KMS-11 (cell line): Measurements from ENCODE around the gene CACNA1I.

Source experiments
- H2AFZ ChIP-seq: fragments of 200-600 bp; sonication (generic); 2 replicates; pipeline ENCODE4 v1.6.1; 2016; ENCODE audit warnings: antibody characterized with exemption, mixed run types, low read depth
- H3K27ac ChIP-seq: fragments of 200-600 bp; sonication (generic); 2 replicates; pipeline ENCODE4 v1.6.1; 2016; ENCODE audit warnings: mild to moderate bottlenecking, mixed run types
- H3K27me3 ChIP-seq: fragments of 200-600 bp; sonication (generic); 2 replicates; pipeline ENCODE4 v1.6.1; 2017; ENCODE audit warnings: mild to moderate bottlenecking, low read depth, mixed run types, moderate library complexity; ENCODE audit not compliant: insufficient read depth
- H3K36me3 ChIP-seq: fragments of 200-600 bp; sonication (generic); 2 replicates; pipeline ENCODE4 v1.6.1; 2017; ENCODE audit warnings: mild to moderate bottlenecking, mixed run types; ENCODE audit not compliant: insufficient read depth
- H3K4me1 ChIP-seq: fragments of 200-600 bp; sonication (generic); 2 replicates; pipeline ENCODE4 v1.6.1; 2016; ENCODE audit warnings: mild to moderate bottlenecking, low read depth, mixed run types; ENCODE audit not compliant: poor library complexity, severe bottlenecking
- H3K4me2 ChIP-seq: fragments of 200-600 bp; sonication (generic); 2 replicates; pipeline ENCODE4 v1.7.0; 2016; ENCODE audit warnings: mild to moderate bottlenecking, mixed run types
- H3K4me3 ChIP-seq: fragments of 200-600 bp; sonication (generic); IDR thresholded peaks from 2 replicates; pipeline ENCODE4 v1.6.1; 2017; ENCODE audit warnings: low read depth, low read length, mixed read lengths; ENCODE audit not compliant: insufficient read depth
- H3K79me2 ChIP-seq: fragments of 200-600 bp; sonication (generic); 2 replicates; pipeline ENCODE4 v1.6.1; 2016; ENCODE audit warnings: low read depth, mixed run types; ENCODE audit not compliant: insufficient read depth
- H3K9ac ChIP-seq: fragments of 200-600 bp; sonication (generic); 2 replicates; pipeline ENCODE4 v1.6.1; 2016; ENCODE audit warnings: mild to moderate bottlenecking, mixed run types
- H4K20me1 ChIP-seq: fragments of 200-600 bp; sonication (generic); 2 replicates; pipeline ENCODE4 v1.6.1; 2016; ENCODE audit warnings: mild to moderate bottlenecking, mixed run types; ENCODE audit not compliant: insufficient read depth
- TF ChIP-seq, protein P1 (sequence below): fragments of 200-600 bp; sonication (generic); conservative IDR thresholded peaks from 2 replicates; pipeline ENCODE4 v1.6.1; 2017; ENCODE audit warnings: low read depth, mild to moderate bottlenecking, antibody characterized with exemption, low read length, moderate library complexity, mixed read lengths

Gene CACNA1I

DNA sequence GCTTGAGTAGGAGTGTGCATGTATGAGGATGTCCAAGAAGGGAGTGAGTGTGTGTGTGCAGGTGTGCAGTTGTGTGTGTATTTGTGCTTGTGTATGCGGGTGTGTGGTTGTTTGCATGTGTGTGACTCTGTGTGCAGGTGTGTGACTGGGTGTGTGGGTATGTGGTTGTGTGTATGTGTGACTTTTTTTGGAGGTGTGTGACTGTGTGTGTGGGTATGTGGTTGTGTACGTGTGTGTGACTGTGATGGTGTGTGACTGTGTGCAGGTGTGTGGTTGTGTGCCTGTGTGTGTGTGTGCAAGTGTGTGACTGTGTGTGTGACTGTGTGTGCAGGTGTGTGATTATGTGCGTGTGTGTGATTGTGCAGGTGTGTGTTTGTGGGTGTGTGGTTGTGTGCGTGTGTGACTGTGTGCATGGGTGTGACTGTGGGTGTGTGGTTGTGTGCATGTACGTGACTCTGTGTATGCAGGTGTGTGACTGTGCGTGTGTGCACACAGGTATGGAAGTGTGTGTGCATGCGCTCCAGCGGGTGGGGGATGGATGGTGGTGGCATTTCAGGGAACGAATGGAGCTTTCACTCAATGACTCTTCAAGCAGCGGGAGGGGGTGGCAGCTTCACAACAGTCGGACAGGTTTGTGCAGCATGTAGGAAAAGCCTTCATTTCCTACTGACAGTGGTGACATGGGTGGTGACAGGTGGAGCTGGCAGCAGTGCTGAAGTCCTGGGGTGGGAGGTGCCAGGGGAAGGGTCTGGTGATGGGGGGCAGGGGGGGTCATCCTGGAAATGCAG is 47.6 kb downstream of the CACNA1I start:
- TF ChIP-seq, protein P1, sequence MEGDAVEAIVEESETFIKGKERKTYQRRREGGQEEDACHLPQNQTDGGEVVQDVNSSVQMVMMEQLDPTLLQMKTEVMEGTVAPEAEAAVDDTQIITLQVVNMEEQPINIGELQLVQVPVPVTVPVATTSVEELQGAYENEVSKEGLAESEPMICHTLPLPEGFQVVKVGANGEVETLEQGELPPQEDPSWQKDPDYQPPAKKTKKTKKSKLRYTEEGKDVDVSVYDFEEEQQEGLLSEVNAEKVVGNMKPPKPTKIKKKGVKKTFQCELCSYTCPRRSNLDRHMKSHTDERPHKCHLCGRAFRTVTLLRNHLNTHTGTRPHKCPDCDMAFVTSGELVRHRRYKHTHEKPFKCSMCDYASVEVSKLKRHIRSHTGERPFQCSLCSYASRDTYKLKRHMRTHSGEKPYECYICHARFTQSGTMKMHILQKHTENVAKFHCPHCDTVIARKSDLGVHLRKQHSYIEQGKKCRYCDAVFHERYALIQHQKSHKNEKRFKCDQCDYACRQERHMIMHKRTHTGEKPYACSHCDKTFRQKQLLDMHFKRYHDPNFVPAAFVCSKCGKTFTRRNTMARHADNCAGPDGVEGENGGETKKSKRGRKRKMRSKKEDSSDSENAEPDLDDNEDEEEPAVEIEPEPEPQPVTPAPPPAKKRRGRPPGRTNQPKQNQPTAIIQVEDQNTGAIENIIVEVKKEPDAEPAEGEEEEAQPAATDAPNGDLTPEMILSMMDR: no peak
- no peak overlapping the region for H3K4me2 ChIP-seq
- no peaks in the 10 kb centered on the region for H3K4me1 ChIP-seq

DNA sequence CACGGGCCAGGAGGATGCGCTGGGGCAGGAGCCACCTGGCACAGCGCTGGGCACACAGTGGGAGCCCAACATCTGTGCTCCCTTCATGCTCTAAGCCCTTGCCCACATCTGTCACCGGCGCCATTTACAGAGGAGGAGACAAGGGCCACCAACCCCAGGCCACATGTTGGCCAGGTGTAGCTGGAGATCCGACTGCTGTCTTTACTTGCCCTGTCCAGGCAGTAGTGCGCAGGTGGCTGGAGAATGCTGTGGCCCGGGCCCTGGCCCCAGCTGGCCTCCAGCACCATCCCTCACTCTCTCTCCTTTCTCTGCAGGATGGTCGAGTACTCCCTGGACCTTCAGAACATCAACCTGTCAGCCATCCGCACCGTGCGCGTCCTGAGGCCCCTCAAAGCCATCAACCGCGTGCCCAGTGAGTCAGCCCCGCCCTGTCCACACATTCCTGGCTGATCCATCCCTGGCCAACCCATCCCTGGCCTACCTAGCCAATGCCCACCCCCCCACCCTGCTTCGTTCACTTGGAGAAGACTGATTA is 48.5 kb downstream of the CACNA1I start:
- no peaks in the 10 kb centered on the region for H4K20me1 ChIP-seq

More for the DNA sequence above, 47.6 kb downstream of the CACNA1I start:
- no peaks in the 10 kb centered on the region for H4K20me1 ChIP-seq
- no peak overlapping the region for H3K27ac ChIP-seq
- no peak overlapping the region for H2AFZ ChIP-seq
- no peak overlapping the region for H3K4me3 ChIP-seq
- no peaks in the 10 kb centered on the region for H3K36me3 ChIP-seq
- peaks cover 34% of the 10 kb centered on the region for H3K27me3 ChIP-seq
- H3K9ac ChIP-seq: no peak overlapping the region
- H3K79me2 ChIP-seq: no peaks in the 10 kb centered on the region

DNA sequence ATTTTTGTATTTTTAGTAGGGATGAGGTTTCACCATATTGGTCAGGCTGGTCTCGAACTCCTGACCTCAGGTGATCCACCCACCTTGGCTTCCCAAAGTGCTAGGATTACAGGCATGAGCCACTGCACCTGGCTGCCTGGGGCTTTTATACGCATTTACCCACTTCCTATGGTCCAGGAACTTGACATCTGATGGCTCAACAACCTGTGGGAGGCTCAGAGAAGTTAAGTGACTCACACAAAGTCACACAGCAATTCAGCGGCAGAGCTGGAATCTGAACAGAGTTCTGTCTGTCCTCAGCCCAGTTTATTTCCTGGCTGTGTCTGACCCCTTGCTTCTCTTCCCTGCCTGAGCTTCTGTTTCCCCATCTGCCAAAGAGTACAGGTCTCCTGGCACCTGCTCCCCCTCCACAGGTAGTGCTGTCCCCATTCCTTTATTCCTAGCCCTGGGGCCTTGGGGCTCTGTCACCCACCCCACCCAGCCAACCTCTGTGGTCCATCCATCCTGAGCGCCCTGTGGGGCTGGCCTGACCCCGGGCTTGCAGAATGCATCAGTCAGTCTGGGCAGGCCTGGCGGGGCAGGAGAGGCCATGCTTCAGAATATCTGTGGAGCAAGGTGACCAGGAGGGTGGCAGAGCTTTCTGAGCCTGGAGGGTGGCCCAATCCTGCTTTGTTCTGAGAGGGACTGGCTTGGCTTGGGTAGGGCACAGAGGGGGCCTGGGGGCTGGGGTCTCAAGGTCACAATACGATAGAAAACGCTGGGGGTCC is 50.6 kb downstream of the CACNA1I start:
- no peaks in the 10 kb centered on the region for H3K79me2 ChIP-seq
- no peak overlapping the region for H3K4me3 ChIP-seq
- no peak overlapping the region for H3K27ac ChIP-seq
- H4K20me1 ChIP-seq: no peaks in the 10 kb centered on the region
- H2AFZ ChIP-seq: no peak overlapping the region
- no peaks in the 10 kb centered on the region for H3K4me1 ChIP-seq
- TF ChIP-seq, protein P1: no peak
- H3K27me3 ChIP-seq: peaks cover 34% of the 10 kb centered on the region; the same call in 1 of the 2 replicates
- no peaks in the 10 kb centered on the region for H3K36me3 ChIP-seq
- no peak overlapping the region for H3K4me2 ChIP-seq
- H3K9ac ChIP-seq: no peak overlapping the region

More for the DNA sequence above, 48.5 kb downstream of the CACNA1I start:
- Histone ChIP-seq H3K27ac (no peak overlapping the region), H3K4me1 (no peaks in the 10 kb centered on the region), H3K36me3 (no peaks in the 10 kb centered on the region), H3K4me3 (no peak overlapping the region), H2AFZ (no peak overlapping the region), H3K79me2 (no peaks in the 10 kb centered on the region), H3K4me2 (no peak overlapping the region), H3K9ac (no peak overlapping the region), H3K27me3 (peaks cover 34% of the 10 kb centered on the region)
- TF ChIP-seq, protein P1: no peak

DNA sequence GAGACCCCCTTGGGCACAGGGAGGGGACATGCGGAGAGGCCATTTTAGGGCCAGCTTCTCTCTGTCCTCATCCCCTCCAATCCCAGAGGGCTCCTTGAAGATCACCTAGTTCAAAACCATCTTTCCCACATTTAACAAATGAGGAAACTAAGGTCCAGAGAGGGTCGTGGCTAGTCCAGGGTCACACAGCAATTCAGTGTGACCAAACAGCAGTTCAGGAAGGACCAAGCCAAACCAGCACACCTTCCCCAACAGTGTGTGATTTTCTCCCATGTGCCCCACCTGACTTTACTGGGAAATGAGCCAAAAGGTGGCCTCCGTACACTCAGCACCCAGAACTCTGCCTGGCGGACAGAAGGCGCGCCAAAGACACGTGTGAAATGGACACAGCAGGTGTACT is 51.3 kb downstream of the CACNA1I start:
- peaks cover 34% of the 10 kb centered on the region; the same call in 1 of the 2 replicates for H3K27me3 ChIP-seq
- no peak overlapping the region for H3K27ac ChIP-seq
- H3K4me3 ChIP-seq: no peak overlapping the region
- H3K9ac ChIP-seq: no peak overlapping the region
- no peaks in the 10 kb centered on the region for H4K20me1 ChIP-seq
- TF ChIP-seq, protein P1: no peak
- no peaks in the 10 kb centered on the region for H3K4me1 ChIP-seq
- H2AFZ ChIP-seq: no peak overlapping the region
- H3K4me2 ChIP-seq: no peak overlapping the region
- no peaks in the 10 kb centered on the region for H3K79me2 ChIP-seq
- H3K36me3 ChIP-seq: no peaks in the 10 kb centered on the region
